NCI-H2107 (cell line): Measurements from ENCODE around the gene AMFR.

ENCODE experiments used
- DNase-seq: peaks from one replicate; lab custom pipeline; 2025; lab: John Stamatoyannopoulos, UW

The AMFR gene

DNA sequence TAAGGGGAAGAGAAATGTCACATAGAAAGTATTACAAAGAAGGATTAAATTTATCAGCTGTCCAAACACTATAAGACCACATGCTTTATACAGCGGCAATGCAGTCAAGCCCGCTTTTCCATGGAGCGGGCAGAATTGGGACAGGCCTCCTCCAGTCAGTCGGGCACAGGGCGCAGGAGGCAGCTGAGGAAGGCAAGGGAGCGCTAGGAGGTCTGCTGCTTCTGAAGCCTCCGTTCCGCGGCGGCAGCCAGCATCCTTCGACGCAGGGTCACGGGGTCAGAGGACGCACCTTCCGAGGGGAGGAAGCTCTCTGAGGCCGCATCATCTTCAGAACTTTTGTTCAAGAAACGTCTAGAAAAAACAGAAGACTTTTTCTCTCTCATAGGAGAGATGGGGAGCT, 62.6 kb downstream of the AMFR start:
- DNase-seq = no peak

DNA sequence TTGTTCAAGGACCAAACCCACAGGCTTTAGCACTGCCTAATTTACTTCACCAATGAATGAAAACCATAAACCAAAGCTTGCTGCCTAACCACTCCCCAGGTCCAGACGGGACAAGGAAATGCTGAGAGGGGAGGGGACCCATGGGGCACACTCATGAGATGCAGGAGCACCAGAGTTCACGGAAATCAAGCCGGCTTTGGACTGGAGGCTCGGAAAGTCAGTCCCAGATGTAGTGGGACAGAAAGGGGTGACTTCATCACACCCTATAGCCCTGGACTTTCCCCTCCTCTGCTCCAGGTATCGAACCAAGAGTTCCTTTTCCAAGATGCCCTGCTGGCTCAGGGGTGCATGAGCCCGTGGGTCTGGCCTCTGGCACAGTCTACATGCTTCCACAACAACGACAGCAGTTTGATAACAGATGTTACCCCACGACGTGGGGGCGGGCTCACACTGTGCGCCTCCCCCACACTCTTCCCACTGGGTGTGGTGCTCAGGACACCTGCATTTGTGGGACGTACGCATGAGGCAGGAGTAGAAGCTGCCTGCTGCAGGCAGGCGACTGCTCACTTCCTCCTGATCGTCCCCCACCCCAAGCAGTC, 63.2 kb downstream of the AMFR start:
- DNase-seq = no peak

DNA sequence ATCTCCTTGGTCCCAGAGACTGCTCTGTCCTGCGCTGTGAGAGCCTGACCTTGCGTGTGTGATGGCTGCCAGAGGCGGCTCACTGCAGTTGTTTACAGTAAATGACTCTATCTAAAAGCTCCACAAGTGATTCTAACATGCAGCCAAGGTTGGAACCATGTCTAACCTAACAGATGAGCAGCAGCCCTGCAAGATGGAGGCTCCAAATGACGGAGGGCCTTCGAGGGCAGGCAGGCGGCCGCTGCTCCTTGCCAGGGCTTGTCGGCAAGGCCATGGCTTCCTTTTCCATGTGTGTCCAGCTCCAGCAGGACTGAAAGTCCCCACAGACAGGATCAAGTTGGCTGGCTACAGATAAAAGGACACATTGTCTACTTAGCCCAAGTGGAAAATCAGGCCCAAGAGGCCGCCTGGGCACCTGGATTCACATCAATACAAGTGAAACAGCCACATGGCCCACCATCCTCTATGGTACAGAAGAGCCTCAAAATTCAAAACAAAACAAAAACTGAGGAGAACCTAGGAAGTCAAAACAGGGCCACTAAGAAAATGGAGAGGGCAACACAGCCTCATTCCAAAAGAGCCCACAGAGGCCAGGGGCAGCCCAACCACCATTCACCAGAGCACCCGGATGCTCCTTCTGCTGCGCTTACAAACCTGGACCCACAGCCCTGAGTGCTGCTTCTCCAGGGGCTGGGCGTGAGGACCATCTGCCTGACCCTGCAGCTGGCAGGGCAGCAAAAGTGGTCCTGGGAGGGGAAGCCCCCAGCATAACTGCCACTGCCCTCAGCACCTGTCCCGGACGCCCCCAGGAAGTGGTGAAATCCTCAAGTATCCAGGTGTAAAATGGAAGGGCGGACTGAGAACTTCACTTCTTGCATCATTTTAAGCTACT, 65.0 kb downstream of the AMFR start:
- no peak for DNase-seq

DNA sequence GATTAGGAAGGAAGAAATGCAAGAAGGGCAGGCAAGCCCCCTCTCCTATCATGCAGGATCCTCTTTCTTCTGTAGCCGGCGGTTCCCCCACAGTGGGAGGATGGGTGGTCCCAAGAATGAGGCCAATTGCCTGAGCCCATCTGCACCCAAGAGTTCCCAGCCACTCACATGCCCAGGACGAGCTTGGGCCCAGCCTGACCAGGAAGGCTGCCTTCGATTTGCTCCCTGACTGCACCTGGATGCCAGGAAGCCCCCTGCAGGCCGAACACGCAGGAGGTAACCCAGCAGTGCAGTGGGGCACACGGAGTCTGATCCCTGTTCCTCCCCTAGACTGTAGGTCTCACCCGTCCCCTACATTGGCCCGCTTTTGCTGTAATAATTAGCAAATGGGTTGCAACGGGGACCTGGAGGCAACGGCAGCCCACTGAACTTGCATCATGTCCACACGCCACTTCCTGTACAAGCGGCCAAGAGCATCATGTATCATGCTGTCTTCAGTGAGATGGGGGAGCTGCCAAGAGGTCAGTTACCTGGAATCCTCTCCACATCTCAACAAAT, 67.5 kb downstream of the AMFR start:
- DNase-seq = no peak

DNA sequence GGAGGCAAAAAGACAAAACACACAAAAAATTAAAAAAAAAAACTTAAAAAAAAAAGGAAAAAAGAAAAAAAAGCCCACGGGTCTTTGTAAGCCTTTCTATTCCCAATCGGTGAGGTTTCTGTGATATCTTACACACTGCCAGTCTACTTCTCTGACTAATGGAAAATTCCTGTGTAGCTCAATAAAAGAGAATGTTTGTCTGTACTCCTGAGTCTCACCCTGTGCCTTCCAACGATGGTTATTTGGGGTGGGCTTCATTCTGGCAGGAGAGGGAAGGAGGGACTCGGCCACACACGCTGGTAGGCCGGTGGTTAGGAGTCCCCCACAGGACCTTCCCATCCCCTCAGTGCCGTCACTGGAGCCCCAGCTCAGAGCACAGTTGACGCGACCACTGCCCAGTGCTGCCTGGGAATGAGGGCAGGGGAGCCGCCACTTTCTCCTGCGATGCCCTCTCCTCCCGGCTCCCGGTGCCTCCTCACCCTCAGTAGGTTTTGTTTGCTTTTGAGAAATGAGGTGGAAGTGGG, 68.0 kb downstream of the AMFR start:
- no peak for DNase-seq

DNA sequence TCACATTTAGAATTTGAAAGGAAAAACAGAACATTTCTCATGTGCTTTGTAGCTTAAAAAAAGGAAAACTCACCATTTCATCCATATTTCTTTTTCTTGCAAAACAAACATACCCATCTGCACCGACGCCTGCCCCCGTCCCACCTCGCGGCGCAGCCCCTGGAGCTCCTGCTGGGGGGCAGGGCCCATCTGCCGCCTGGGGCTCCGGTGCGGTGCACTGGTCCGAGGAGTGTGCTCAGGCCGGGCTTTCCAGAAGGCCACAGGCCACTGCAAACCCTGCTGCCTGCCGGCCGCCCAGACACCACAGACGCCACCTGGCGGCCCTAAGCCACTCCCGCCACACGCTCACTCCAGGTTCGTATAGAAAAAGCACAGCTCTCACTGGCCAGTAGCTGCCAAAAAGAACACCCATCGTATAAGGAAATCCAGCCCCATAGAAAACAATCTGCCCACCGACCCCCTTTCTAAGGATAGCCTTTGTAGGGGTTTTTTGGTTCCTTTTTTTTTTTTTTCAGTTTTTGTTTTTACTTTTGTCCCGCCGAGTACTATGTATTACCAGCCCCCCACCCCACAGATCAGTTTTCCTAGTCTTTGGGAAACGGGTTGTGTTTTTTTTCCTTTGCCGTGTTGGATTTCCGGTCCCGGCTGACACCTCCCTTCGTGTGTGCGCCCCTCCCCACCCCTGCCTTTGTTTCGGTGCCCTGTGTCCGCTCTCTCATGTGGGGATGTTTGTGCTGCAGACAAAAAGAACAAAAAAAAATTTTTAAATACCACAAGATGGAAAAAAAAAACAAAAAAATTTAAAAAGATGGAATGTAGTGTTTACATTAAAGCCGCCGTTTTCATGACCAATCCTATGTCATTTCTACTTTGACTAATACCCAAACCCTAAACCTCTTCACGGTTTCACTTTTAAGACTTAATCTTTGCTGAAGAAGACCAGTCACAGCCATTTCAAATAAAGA, 68.8 kb downstream of the AMFR start:
- peak; percentile 44 for DNase-seq

DNA sequence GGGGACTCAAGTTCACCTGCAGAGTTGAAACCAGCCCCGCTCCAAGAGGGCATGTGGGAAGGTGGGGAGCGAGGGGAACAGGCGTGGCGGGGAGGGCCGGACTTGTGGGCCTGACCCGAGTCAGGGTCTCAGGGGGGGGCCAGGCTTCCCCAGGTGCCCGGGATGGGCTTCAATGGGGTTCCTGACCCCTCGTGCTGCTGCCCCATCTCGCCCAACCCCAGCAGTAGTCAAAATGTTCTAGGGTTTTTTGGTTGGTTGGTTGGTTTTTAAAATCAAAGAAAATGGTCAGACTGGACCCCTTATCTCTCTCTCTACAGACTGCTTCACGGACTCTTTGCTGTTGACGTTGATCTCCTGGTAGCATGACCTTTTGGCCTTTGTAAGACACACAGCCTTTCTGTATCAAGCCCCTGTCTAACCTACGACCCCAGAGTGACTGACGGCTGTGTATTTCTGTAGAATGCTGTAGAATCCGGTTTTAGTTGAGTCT, 69.5 kb downstream of the AMFR start:
- no peak for DNase-seq

DNA sequence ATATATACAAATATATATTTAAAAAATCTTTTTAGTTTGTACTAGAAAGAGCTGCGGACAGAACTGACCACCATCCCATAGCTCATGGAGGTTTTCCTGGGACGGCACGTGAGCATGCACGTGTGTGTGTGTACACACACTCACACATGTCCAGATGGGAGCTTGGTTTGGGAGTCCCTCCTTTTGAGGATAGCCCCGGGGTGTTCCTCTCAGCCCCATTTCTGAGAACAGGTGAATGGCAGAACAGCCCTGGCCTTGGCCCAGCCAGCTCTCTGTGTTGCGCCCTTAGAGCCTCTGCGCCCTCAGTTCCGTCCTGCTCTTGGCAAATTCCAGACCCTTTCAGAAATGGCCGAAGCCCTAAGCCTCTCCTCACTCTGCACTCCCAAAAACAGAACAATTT, 70.1 kb downstream of the AMFR start:
- no peak for DNase-seq

DNA sequence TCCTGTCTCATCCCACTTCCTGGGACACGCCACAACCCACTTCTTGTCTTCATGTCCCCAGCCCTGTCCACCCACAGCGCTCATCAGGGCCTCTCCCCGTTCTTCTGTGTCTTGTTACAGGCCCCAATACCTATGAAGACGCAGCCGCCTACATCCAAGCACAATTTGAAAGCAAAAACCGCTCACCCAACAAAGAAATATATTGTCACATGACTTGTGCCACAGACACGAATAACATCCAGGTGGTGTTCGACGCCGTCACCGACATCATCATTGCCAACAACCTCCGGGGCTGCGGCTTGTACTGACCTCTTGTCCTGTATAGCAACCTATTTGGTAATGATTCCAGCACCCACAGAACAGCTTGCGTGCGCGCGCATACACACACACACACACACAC, 70.6 kb downstream of the AMFR start:
- no peak for DNase-seq

DNA sequence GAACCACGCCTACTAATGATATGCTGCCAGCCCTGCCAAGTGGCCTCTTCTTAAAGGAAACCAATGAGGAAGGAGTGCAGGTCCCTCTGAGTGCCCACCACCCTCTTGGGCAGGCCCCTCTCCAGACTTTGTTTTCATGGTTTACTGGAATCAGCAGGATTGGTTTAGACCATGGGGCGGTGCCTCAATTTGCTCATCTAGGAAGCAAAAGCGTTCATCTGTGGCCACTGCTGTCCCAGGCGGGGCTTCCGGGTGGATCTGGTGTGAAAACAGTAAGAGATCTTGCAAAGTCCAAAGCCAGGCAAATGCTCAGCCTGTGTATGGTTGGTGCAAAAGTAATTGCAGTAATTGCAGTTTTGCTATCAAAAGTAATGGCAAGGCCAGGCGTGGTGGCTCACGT, 71.3 kb downstream of the AMFR start:
- DNase-seq = no peak

DNA sequence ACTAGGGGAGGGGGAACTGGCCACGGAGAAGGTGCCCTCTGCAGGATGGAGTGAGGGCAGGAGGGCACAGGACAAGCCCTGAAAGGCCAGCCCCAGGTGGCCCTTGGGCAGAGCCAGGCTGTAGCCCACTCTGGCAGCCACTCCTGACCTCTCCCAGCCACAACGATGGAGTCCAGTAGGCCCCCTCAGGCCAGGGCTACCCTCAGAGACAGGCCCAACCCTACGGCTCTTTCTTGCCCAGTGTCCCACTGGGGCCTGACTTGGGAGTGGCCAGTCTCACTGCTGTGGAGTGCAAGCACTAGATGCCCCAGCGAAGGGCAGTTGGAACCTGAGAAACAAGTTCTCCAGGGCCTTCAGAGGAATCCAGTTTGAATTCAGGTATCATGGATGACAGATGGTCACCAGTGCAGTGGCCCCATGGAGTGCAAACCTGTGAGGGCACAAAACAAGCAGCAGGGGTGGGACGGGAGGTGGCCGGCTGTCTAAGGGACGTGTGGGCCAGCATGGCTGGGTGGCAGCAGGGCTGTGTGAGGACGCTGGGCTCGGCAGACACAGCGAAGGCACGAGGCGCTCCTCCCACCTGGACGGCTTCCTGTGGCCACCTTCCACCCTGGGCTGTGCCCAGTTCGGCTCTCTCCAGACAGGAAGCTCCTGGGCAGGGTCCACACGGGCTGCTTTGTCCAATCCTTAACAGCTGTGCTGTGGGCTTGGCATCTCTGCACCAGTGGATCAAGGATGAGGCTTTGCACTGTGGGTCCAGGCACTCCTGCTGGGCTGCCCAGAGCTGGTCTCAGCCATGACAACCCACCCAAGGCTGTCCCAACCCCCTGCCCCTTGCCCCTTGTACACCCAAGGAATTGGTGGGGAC, 72.1 kb downstream of the AMFR start:
- DNase-seq = no peak

DNA sequence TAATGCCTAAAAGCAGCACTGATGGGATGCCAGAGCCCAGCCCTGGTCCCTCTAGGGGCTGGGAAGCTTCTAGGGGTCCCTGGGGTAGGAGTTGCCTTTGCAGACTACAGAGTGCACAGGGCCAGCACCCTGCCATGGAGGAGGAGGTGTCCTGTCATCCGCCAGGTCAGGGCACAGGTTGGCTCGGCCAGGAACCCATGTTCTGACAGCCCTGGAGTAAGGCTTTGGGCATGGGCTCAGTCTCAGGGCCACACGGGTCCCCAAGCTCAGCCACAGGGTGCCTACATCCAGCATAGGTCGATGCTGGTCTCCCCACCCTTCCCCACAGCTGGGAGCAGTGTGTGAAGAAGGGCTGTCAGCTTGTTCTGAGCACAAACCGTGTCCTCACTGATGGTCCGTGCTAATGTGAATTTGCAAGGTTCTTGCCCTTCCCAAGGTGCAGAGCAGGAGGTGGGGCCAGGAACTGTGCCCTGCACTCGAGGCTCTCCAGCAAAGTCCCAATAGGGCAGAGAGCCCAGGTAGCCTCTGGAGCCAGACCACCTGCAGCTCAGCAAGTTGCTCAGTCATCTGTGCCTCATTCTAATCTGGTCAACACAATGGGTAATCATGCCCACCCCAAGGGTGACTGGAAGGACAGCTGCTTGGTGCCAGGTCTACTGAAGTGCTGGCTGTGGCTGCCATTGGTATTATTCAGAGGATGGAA, 72.8 kb downstream of the AMFR start:
- no peak for DNase-seq

DNA sequence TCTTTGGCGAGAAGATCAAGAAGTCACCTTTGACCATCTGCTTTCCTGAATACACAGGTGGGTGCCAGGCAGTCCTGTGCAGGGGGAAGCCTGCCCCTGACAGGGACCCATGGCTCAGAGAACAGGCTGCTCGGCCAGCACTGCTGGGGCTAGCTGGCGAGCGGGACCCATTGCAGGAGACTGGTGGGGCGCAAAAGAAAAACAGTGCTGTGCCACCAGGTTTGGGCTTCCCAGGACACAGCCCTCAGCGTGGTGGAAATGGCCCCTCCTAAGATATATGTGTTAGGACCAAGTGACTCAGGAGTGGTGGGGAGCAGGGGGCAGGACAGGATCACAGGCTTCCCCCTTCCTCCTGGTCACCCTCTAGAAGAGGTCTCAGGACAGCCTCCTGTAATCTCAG, 73.9 kb downstream of the AMFR start:
- no peak for DNase-seq

DNA sequence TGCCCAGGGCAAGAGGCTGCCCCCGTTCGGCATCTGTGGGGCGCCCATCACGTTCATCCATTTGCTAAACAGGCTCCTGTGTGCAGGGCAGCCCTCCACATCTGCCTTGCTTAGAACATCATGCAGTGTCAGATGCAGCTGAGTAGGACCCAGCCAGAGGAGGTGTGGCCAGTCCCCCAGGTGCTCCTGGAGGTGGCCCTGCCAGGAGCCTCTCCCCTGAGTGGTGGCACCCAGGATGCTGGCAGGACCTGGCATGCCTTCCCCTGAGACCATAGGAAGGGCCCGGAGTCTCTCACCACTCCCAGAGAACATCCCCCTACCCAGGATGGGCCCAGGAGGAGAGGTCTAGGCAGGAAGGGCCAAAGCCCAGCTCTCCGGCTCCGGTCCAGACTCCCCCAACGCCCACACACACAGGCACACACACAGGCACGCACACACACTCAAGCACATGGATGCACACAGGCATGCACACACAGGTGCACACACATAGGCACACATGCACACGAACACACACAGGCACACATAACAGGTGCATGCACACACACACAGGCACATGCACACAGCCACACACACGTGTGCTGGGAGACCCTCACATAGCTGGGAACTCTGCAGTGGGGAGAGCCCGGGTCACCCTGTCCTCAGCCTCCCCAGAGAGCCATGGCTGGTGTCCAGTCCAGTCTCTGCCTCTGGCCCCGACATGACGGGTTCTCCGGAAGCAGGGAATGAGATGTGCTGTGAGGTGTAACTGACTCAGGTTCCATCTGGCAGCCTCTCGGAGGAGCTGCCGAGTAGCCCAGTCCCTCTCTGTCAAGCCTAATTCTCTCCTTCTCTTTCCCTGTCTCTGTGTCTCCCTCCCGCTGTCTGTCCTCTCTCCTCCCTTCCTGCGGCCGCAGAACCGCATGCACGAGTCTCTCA, 74.6 kb downstream of the AMFR start:
- DNase-seq = no peak

DNA sequence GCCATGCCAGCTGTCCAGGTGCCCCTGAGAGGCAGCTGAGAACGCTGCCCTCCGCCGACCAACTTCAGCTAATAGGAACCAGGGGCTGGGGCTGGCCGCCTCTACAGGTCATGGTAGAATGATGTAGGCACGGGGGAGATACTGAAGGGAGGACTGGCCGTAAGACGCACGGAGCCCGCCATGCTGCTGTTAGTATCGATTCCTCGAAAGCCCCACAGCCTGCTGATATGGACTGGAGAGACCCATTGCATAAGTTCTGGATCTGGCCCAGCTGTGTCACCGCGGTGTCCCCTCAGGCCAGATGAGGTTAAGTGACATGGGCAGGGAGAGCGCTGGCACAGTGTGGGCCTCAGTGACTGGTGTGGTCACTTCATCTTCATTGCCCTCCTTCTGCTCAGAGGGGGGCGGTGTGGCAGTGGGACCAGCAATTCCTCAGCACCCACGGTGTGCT, 75.6 kb downstream of the AMFR start:
- DNase-seq = no peak

DNA sequence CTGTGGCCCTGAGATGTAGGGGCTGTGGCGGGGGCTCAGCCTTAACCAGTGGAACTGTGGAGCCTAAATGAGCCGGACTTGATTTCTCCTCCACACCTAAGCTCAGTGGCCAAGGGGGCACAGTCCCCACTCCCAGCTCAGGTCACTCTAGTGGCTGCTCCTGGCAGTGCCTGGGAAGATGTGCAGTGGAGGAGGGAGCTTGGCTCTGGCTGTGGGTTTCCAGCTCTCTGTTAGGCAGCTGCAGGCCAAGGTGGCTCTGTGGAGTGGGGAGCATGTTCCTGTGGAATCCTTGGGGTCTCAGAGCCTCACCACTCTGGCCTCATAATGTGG, 76.3 kb downstream of the AMFR start:
- no peak for DNase-seq

DNA sequence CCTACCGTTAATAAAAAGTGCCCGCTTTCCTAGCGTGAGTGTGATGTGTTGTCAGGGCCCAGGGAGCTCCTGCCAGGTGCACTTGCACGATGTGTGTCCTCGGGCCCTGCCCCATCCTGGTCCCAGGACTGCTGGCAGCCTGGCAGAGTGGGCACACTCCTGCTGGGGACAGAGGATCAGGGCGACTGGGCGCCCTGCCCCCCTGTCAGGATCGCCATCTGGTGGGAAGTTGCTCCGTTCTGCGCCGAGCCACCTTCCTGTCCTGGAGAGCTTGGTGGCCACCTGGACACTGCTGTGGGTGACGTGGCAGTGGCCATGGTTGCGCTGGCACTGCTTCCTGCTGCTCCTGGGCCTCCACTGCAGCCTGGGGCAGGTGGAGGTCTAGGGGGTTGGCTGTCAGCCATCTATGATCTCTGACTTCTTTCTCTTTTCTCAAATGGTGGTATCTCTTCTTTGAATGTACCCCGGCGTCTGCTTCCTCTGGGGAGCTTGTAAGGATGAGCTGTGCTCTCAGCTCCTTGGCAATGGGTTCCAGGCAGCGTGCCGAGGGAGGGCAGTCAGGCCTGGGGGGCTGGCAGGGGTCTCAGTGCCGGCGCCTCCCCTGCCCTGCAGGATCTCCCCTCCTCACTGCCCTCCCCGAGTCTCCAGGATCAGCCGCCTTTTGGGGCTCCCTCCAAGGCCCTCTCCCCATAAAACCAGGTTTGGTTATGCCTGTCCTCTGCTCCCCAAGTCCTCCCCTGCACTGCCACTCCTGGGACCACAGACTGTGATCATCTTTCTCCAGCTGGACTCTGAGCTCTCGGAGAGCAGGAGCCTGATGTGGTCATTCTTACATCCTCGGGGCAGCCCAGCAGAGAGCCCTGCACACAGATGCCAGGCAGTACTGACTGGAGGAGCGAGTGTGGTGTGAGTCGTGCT, 76.9 kb downstream of the AMFR start:
- DNase-seq = no peak

DNA sequence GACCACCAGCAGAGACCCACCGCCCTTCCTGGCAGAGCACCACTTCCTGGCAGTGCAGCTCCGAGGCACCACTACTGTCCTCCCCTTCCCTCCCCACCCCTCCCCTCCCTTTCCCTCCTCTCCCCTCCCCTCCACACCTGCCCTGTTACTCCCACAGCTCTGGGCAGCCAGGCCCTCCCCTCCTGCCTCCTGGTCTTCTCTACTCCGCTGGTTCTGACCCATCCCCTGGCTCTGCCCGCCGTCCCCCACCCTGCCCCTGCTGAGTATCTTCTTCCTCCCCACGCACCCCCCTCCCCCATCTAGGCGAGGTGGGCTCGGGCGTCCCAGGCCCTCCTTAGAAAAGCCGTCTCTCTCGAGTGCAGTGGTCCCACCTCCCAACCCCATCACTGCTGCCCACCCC, 77.7 kb downstream of the AMFR start:
- DNase-seq = no peak
